ENCODE results near the gene RUSF1.
A peak's percentile ranks its signal among the peaks of the same experiment; 100 is the strongest.
"Not testable (repeated sequence)": the region's sequence is repeated elsewhere in the genome, so short reads cannot be mapped to it uniquely, and the experiment has no call there.

Gene RUSF1

DNA sequence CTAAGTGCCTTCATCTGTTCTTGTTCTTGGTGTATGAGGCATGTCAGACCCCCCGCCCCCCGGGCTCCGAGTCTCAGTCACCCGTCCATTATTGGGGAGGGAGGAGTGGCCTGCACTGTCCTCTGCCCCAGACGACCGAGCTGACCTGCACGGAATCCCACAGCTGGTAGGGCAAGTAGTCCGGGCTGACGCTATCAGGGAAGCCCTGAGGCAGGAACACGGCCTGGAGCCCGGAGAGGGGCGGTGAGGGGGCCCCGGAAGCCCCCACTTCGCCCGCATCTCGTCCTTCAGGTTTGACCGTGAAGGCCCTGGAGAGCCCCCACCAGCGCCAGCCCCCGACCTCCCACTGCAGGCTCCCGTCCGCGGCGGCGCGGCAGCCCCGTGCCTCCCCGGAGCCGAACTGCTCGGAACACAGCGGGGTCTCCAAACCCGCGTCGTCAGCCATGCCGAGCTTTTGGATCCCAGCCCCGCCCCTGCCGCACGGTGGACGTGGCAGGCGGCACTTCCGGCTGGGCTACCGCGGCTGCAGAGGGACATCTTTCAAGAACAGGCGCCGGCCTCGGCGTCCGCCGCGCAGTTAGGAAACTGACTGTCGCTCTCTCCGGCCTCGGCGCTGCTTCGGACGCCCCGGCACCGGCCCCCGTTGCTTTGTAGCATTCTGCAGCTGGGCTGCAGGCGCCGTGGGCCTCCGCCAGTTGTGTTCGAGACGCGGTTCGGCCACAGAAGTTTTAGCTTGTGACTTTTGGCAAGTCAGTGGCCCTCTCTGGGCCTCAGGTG lies at the start of gene RUSF1:
Gene RUSF1, minus strand, starts transcription at position 463 of the 777 bp plus-strand sequence. Its CDS starts 18 bp downstream, at position 445.
- H3K4me3 ChIP-seq (ENCODE audit: low read length): peak within 1 kb of the TSS; percentile 95
- no peak for TF ChIP-seq ZNF274 (IDR thresholded peaks at IDR 0.05; ENCODE audit: low read depth, low read length)

DNA sequence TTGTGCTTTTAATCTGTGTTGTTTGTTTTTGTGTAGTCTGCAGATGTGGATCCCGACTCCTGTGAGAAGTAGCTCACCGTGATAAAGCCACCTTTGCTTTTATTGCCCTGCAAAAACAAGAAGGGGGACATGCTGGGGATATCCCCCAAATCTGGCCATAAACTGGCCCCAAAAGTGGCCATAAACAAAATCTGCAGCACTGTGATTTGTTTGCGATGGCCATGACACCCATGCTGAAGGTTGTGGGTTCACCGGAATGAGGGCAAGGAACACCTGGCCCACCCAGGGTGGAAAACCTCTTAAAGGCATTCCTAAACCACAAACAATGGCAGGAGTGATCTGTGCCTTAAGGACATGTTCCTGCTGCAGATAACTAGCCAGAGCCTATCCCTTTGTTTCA lies 34.6 kb upstream of the RUSF1 start:
- TF ChIP-seq ZNF274 (IDR thresholded peaks at IDR 0.05; ENCODE audit: low read depth, low read length): no peak

DNA sequence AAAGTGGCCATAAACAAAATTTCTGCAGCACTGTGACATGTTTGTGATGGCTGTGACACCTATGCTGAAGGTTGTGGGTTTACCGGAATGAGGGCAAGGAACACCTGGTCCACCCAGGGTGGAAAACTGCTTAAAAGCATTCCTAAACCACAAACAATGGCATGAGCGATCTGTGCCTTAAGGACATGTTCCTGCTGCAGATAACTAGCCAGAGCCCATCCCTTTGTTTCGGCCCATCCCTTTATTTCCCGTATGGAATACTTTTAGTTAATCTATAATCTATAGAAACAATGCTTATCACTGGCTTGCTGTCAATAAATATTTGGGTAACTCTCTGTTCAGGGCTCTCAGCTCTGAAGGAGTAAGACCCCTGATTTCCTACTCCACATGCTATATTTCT lies 31.6 kb upstream of the RUSF1 start:
- not testable (repeated sequence) for H3K4me3 ChIP-seq (ENCODE audit: low read length)

More for the DNA sequence above, 34.6 kb upstream of the RUSF1 start:
- H3K4me3 ChIP-seq (ENCODE audit: low read length): no peak overlapping the region

- not testable (repeated sequence) for H3K4me3 ChIP-seq (ENCODE audit: low read length)
Observed at GRCh38 chr16:31538243-31538598, 30.0 kb upstream of the RUSF1 start.

- no peak overlapping the region for H3K4me3 ChIP-seq (ENCODE audit: low read length)
- TF ChIP-seq ZNF274 (IDR thresholded peaks at IDR 0.05; ENCODE audit: low read depth, low read length): no peak
Observed at GRCh38 chr16:31537362-31538242, 29.4 kb upstream of the RUSF1 start.

DNA sequence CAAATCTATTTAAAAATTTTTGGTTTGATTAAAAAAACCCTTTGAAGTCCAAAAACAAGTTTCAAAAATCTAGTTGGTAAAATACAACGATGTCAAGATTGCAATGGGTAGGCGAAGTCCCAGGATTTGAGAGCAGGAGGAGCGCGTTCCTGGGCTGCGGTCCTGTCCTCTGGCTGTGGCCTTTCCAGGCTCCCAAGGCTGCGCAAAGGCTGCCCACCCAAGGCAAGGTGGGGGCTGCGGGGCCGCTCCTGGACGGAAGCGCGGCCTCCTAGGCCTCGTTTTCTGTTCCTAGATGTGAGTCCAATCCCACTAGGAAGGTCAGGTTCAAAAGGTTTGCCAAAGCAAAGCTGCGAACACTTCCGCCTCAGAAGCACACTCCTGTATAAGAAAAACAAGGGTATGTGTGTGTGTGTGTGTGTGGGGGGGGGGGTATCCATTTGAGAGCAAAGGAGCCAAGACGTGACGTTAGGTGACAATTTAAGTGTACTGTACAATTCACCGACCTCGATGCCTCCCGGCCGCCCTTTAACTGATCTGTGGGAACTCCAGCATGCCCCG lies 28.7 kb upstream of the RUSF1 start:
- H3K4me3 ChIP-seq (ENCODE audit: low read length): no peak overlapping the region
- no peak for TF ChIP-seq ZNF274 (IDR thresholded peaks at IDR 0.05; ENCODE audit: low read depth, low read length)

- H3K4me3 ChIP-seq (ENCODE audit: low read length): no peak overlapping the region
- TF ChIP-seq ZNF274 (IDR thresholded peaks at IDR 0.05; ENCODE audit: low read depth, low read length): no peak
Observed at GRCh38 chr16:31535737-31536136, 27.5 kb upstream of the RUSF1 start.

GRCh38 chr16:31532896-31533295 lies 24.7 kb upstream of the RUSF1 start:
- TF ChIP-seq ZNF274 (IDR thresholded peaks at IDR 0.05; ENCODE audit: low read depth, low read length): no peak

GRCh38 chr16:31532120-31532519 lies 23.9 kb upstream of the RUSF1 start:
- TF ChIP-seq ZNF274 (IDR thresholded peaks at IDR 0.05; ENCODE audit: low read depth, low read length): no peak
- no peak overlapping the region for H3K4me3 ChIP-seq (ENCODE audit: low read length)

More at GRCh38 chr16:31532896-31533295, 24.7 kb upstream of the RUSF1 start:
- H3K4me3 ChIP-seq (ENCODE audit: low read length): no peak overlapping the region

GRCh38 chr16:31531096-31531495 lies 22.9 kb upstream of the RUSF1 start:
- no peak overlapping the region for H3K4me3 ChIP-seq (ENCODE audit: low read length)
- TF ChIP-seq ZNF274 (IDR thresholded peaks at IDR 0.05; ENCODE audit: low read depth, low read length): no peak

GRCh38 chr16:31530405-31530804 lies 22.2 kb upstream of the RUSF1 start:
- H3K4me3 ChIP-seq (ENCODE audit: low read length): no peak overlapping the region
- no peak for TF ChIP-seq ZNF274 (IDR thresholded peaks at IDR 0.05; ENCODE audit: low read depth, low read length)

DNA sequence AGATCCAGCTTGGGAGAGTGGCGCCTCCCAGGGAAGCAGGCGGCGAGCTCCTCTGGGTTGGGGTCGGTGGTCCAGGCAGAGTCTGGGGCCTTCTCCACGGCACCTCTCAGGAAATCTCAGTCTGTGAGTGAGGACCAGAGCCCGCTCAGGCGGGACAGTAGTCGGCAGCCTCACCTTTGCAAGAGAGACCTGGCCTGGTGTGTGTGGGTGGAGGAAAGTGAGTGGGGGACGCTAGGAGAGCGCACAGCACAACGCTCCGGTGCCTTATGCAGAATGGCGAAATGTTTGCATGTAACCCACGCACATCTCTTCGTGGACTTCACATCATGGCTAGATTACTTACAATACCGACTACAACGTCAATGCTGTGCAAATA lies 21.7 kb upstream of the RUSF1 start:
- no peak for TF ChIP-seq ZNF274 (IDR thresholded peaks at IDR 0.05; ENCODE audit: low read depth, low read length)
- no peak overlapping the region for H3K4me3 ChIP-seq (ENCODE audit: low read length)

GRCh38 chr16:31529108-31529936 lies 21.1 kb upstream of the RUSF1 start:
- TF ChIP-seq ZNF274 (IDR thresholded peaks at IDR 0.05; ENCODE audit: low read depth, low read length): no peak
- no peak overlapping the region for H3K4me3 ChIP-seq (ENCODE audit: low read length)

DNA sequence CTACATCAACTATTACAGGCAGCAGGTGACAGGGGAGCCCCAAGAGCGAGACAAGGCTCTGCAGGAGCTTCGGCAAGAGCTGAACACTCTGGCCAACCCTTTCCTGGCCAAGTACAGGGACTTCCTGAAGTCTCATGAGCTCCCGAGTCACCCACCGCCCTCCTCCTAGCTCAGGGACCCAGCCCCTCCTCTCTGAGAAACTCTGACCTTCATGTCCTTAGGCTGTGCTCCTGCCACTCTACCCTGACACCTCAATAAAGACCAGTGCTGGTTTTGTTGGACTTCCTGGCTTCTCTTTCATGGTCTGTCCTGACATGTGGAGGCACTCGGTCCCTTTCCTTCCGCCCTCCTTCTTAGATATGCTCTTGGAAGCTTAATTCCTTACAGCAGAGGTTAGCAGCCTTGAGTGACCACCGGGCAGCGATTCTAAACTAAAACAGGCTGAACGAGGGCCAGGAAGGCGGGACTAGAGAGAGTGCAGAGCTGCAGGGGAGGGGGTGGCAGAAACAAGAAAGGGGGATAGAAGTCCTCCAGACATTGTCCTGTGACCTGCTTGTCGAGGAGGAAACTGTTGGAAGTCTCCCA lies 20.4 kb upstream of the RUSF1 start:
- no peak for TF ChIP-seq ZNF274 (IDR thresholded peaks at IDR 0.05; ENCODE audit: low read depth, low read length)
- no peak overlapping the region for H3K4me3 ChIP-seq (ENCODE audit: low read length)

All from GM08714 (cell line).